ENCODE results near the gene SMIM20. TPM values are rescaled to one million over a fixed set of nuclear protein-coding genes. Genes with fewer than 3 reads are reported as not detected.
A peak's percentile ranks its signal among the peaks of the same experiment; 100 is the strongest.

Gene SMIM20
- total RNA-seq, 1 experiment from 2014 or later, result 20.1 TPM

GRCh38 chr4:25948051-25948450 lies 34.0 kb downstream of the SMIM20 start:
- Mint-ChIP-seq H3K27me3 (ENCODE audit: insufficient read depth, unreplicated experiment) (no peaks in the 10 kb centered on the region), H3K4me3 (ENCODE audit: unreplicated experiment) (no peak overlapping the region), H3K36me3 (ENCODE audit: insufficient read depth, unreplicated experiment) (no peaks in the 10 kb centered on the region), H3K9me3 (ENCODE audit: unreplicated experiment) (no peaks in the 10 kb centered on the region), H3K4me1 (ENCODE audit: low read depth, unreplicated experiment) (peaks cover 15% of the 10 kb centered on the region), H3K27ac (ENCODE audit: unreplicated experiment) (no peak overlapping the region)
- Histone ChIP-seq H3K27me3 (replicated peaks; ENCODE audit: control insufficient read depth, insufficient read depth, low read length) (no peaks in the 10 kb centered on the region), H3K4me3 (ENCODE audit: low read depth, low read length) (no peak overlapping the region), H3K4me1 (peaks cover 9% of the 10 kb centered on the region), H3K9me3 (no peaks in the 10 kb centered on the region), H3K36me3 (ENCODE audit: control insufficient read depth, insufficient read depth, low read length) (no peaks in the 10 kb centered on the region)
- ChIA-PET CTCF (no interaction called here), POLR2A (no interaction called here)
- DNase-seq, result no peak
- TF ChIP-seq, protein P1, sequence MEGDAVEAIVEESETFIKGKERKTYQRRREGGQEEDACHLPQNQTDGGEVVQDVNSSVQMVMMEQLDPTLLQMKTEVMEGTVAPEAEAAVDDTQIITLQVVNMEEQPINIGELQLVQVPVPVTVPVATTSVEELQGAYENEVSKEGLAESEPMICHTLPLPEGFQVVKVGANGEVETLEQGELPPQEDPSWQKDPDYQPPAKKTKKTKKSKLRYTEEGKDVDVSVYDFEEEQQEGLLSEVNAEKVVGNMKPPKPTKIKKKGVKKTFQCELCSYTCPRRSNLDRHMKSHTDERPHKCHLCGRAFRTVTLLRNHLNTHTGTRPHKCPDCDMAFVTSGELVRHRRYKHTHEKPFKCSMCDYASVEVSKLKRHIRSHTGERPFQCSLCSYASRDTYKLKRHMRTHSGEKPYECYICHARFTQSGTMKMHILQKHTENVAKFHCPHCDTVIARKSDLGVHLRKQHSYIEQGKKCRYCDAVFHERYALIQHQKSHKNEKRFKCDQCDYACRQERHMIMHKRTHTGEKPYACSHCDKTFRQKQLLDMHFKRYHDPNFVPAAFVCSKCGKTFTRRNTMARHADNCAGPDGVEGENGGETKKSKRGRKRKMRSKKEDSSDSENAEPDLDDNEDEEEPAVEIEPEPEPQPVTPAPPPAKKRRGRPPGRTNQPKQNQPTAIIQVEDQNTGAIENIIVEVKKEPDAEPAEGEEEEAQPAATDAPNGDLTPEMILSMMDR (IDR thresholded peaks at IDR 0.05; ENCODE audit: insufficient read depth in 1 of 2, low read depth in 1 of 2, low read length in 1 of 2, severe bottlenecking in 1 of 2, unreplicated experiment in 1 of 2), result no peak
- intact Hi-C loops (cut with micrococcal nuclease; ENCODE audit: unreplicated experiment), result no loop called here
- no TSS peak for BruUV-seq (replicated peaks)

DNA sequence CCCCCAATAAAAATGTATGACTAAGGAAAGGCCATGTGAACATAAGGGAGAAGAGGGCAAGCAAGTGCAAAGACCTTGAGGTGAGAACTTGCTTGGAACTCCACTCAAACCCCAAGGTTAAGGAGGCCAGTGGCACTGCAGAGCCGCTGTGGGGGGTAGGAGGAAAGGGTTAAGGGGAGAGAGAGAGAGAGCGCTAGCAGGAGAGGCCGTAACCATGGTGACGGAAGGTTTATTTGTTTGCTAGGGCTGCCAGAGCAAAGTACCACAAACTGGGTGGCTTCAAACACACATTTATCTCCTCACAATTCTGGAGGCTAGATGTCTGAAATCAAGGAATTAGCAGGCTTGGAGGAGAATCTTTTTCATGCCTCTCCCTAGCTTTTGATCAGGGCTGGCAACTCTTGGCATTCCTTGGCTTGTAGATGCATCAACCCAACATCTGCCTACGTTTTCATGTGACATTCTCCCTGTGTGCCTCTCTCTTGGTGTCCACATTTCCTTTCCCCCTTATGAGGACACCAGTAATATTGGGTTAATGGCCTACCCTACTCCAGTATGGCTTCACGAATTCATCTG lies 35.2 kb downstream of the SMIM20 start:
- DNase-seq, result peak; percentile 62 to 70
- peaks cover 9% of the 10 kb centered on the region for H3K4me1 ChIP-seq
- H3K9me3 Mint-ChIP-seq (ENCODE audit: unreplicated experiment), result no peaks in the 10 kb centered on the region
- no peak overlapping the region for H3K27ac Mint-ChIP-seq (ENCODE audit: unreplicated experiment)
- no peaks in the 10 kb centered on the region for H3K27me3 ChIP-seq (replicated peaks; ENCODE audit: control insufficient read depth, insufficient read depth, low read length)
- CTCF ChIA-PET, result no interaction called here
- H3K36me3 Mint-ChIP-seq (ENCODE audit: insufficient read depth, unreplicated experiment), result no peaks in the 10 kb centered on the region
- TF ChIP-seq, protein P1 (IDR thresholded peaks at IDR 0.05; ENCODE audit: insufficient read depth in 1 of 2, low read depth in 1 of 2, low read length in 1 of 2, severe bottlenecking in 1 of 2, unreplicated experiment in 1 of 2), result no peak
- no peaks in the 10 kb centered on the region for H3K9me3 ChIP-seq
- POLR2A ChIA-PET, result no interaction called here
- intact Hi-C loops (cut with micrococcal nuclease; ENCODE audit: unreplicated experiment), result no loop called here
- no peaks in the 10 kb centered on the region for H3K36me3 ChIP-seq (ENCODE audit: control insufficient read depth, insufficient read depth, low read length)
- H3K4me1 Mint-ChIP-seq (ENCODE audit: low read depth, unreplicated experiment), result peaks cover 15% of the 10 kb centered on the region
- BruUV-seq (replicated peaks), result no TSS peak
- H3K4me3 Mint-ChIP-seq (ENCODE audit: unreplicated experiment), result no peak overlapping the region
- H3K27me3 Mint-ChIP-seq (ENCODE audit: insufficient read depth, unreplicated experiment), result no peaks in the 10 kb centered on the region
- no peak overlapping the region for H3K4me3 ChIP-seq (ENCODE audit: low read depth, low read length)

DNA sequence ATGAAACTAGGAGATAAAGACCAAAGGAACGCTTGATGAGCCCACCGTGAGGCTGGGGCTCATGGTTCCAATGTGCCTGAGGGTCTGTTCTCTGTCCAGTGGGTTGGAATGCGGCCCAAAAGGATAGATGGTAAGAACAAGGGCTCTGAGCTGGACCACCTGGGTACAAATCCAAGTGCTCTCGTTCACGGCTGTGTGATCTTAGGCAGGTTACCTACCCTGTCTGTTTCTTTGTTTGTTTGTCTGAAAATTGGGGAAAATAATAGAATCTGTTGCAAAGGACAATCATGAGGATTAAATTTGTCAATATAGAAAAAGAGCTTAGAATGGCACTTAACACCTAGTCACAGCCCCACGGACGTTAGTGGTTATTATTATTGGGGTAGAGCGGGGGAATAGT lies 36.0 kb downstream of the SMIM20 start:
- no peaks in the 10 kb centered on the region for H3K27me3 Mint-ChIP-seq (ENCODE audit: insufficient read depth, unreplicated experiment)
- H3K4me1 ChIP-seq, result peaks cover 9% of the 10 kb centered on the region
- TF ChIP-seq, protein P1 (IDR thresholded peaks at IDR 0.05; ENCODE audit: insufficient read depth in 1 of 2, low read depth in 1 of 2, low read length in 1 of 2, severe bottlenecking in 1 of 2, unreplicated experiment in 1 of 2), result no peak
- no peak overlapping the region for H3K27ac Mint-ChIP-seq (ENCODE audit: unreplicated experiment)
- H3K4me3 Mint-ChIP-seq (ENCODE audit: unreplicated experiment), result no peak overlapping the region
- H3K4me3 ChIP-seq (ENCODE audit: low read depth, low read length), result no peak overlapping the region
- no peaks in the 10 kb centered on the region for H3K36me3 Mint-ChIP-seq (ENCODE audit: insufficient read depth, unreplicated experiment)
- H3K27me3 ChIP-seq (replicated peaks; ENCODE audit: control insufficient read depth, insufficient read depth, low read length), result no peaks in the 10 kb centered on the region
- no peak for DNase-seq
- no peaks in the 10 kb centered on the region for H3K36me3 ChIP-seq (ENCODE audit: control insufficient read depth, insufficient read depth, low read length)
- BruUV-seq (replicated peaks), result no TSS peak
- H3K4me1 Mint-ChIP-seq (ENCODE audit: low read depth, unreplicated experiment), result peaks cover 15% of the 10 kb centered on the region
- POLR2A ChIA-PET, result no interaction called here
- no peaks in the 10 kb centered on the region for H3K9me3 Mint-ChIP-seq (ENCODE audit: unreplicated experiment)
- H3K9me3 ChIP-seq, result no peaks in the 10 kb centered on the region
- CTCF ChIA-PET, result no interaction called here
- intact Hi-C loops (cut with micrococcal nuclease; ENCODE audit: unreplicated experiment), result no loop called here
